GM18861 (cell line): ENCODE measurements around the gene SPTSSA.
A peak's percentile ranks its signal among the peaks of the same experiment; 100 is the strongest.
"Not testable (repeated sequence)": the region's sequence is repeated elsewhere in the genome, so short reads cannot be mapped to it uniquely, and the experiment has no call there.

ENCODE experiments used
- ATAC-seq: cut with Tn5 transposase; IDR thresholded peaks from one replicate; pipeline ENCODE4 v1.9.1; 2021; ENCODE audit not compliant: unreplicated experiment

The SPTSSA gene

GRCh38 chr14:34462132-34462893, at the start of gene SPTSSA:
SPTSSA (minus strand) TSS chr14:34462240; CDS start chr14:34462207, 33 bp downstream.
- ATAC-seq, result peak; percentile 85

GRCh38 chr14:34507884-34508283, 45.8 kb upstream of the SPTSSA start:
- ATAC-seq, result no peak

GRCh38 chr14:34507459-34507858, 45.4 kb upstream of the SPTSSA start:
- ATAC-seq, result no peak

GRCh38 chr14:34505124-34505491, 43.1 kb upstream of the SPTSSA start:
- ATAC-seq, result not testable (repeated sequence)

- not testable (repeated sequence) for ATAC-seq
These were observed 42.0 kb upstream of the SPTSSA start for GRCh38 chr14:34504027-34504426.

- no peak for ATAC-seq
These were observed 40.6 kb upstream of the SPTSSA start for GRCh38 chr14:34502545-34503225.

GRCh38 chr14:34502001-34502400, 40.0 kb upstream of the SPTSSA start:
- no peak for ATAC-seq

GRCh38 chr14:34501004-34501580, 39.1 kb upstream of the SPTSSA start:
- no peak for ATAC-seq

- no peak for ATAC-seq
These were observed 36.8 kb upstream of the SPTSSA start for GRCh38 chr14:34498684-34499412.

GRCh38 chr14:34496679-34497513, 34.9 kb upstream of the SPTSSA start:
- no peak for ATAC-seq

GRCh38 chr14:34496007-34496678, 34.1 kb upstream of the SPTSSA start:
- ATAC-seq, result no peak

- ATAC-seq, result no peak
These were observed 27.3 kb upstream of the SPTSSA start for GRCh38 chr14:34489324-34489723.

GRCh38 chr14:34488528-34488927, 26.5 kb upstream of the SPTSSA start:
- ATAC-seq, result no peak

- ATAC-seq, result no peak
These were observed 22.7 kb upstream of the SPTSSA start for GRCh38 chr14:34484726-34485125.

GRCh38 chr14:34482463-34482862, 20.4 kb upstream of the SPTSSA start:
- ATAC-seq, result no peak

GRCh38 chr14:34479694-34480093, 17.7 kb upstream of the SPTSSA start:
- ATAC-seq, result no peak

- no peak for ATAC-seq
These were observed 16.2 kb upstream of the SPTSSA start for GRCh38 chr14:34478261-34478660.

- not testable (repeated sequence) for ATAC-seq
These were observed 14.0 kb upstream of the SPTSSA start for GRCh38 chr14:34476036-34476435.

- ATAC-seq, result no peak
These were observed 13.1 kb upstream of the SPTSSA start for GRCh38 chr14:34475163-34475562.

GRCh38 chr14:34474187-34474679, 12.2 kb upstream of the SPTSSA start:
- ATAC-seq, result no peak
